DOHH2 (cell line): ENCODE measurements around the gene FBXO31.

Experiments used
- H3F3A ChIP-seq: fragments of 200-600 bp; sonication (generic), shearing (Covaris generic); 2 replicates; pipeline ENCODE4 v1.6.0; 2016; ENCODE audit warnings: antibody characterized with exemption, mild to moderate bottlenecking; ENCODE audit not compliant: control insufficient read depth, insufficient read depth
- H3K27ac ChIP-seq: fragments of 200-600 bp; sonication (generic); 2 replicates; pipeline ENCODE4 v1.5.1; 2014; ENCODE audit warnings: low read depth, mild to moderate bottlenecking, low read length, moderate library complexity
- H3K27me3 ChIP-seq: fragments of 200-600 bp; sonication (generic); 2 replicates; pipeline ENCODE4 v1.6.1; 2014; ENCODE audit warnings: mild to moderate bottlenecking, low read length, mixed read lengths; ENCODE audit not compliant: control insufficient read depth
- H3K36me3 ChIP-seq: fragments of 200-600 bp; sonication (generic); 2 replicates; pipeline ENCODE4 v1.6.1; 2014; ENCODE audit warnings: mild to moderate bottlenecking, low read length, moderate library complexity, mixed read lengths; ENCODE audit not compliant: control insufficient read depth
- H3K4me1 ChIP-seq: fragments of 200-600 bp; sonication (generic); 2 replicates; pipeline ENCODE4 v1.6.1; 2014; ENCODE audit warnings: mild to moderate bottlenecking, low read length, mixed read lengths; ENCODE audit not compliant: control insufficient read depth
- H3K4me2 ChIP-seq: fragments of 200-600 bp; sonication (generic); 2 replicates; pipeline ENCODE4 v1.6.0; 2014; ENCODE audit warnings: mild to moderate bottlenecking, low read length, moderate library complexity
- H3K4me3 ChIP-seq: fragments of 200-600 bp; sonication (generic); 2 replicates; pipeline ENCODE4 v1.5.1; 2014; ENCODE audit warnings: mild to moderate bottlenecking, low read length, mixed read lengths
- H3K79me2 ChIP-seq: fragments of 200-600 bp; sonication (generic); 2 replicates; pipeline ENCODE4 v1.6.1; 2014; ENCODE audit warnings: mild to moderate bottlenecking, low read length, mixed read lengths; ENCODE audit not compliant: control insufficient read depth
- H3K9me2 ChIP-seq: fragments of 200-600 bp; sonication (generic); replicated peaks from 2 replicates; pipeline ENCODE4 v1.6.1; 2014; ENCODE audit warnings: mild to moderate bottlenecking, low read length, mixed read lengths; ENCODE audit not compliant: control insufficient read depth
- H3K9me3 ChIP-seq: fragments of 200-600 bp; sonication (generic); 2 replicates; pipeline ENCODE4 v1.6.1; 2014; ENCODE audit warnings: antibody characterized with exemption, low read length, mixed read lengths; ENCODE audit not compliant: control insufficient read depth, insufficient read depth
- H4K20me1 ChIP-seq: fragments of 200-600 bp; sonication (generic); 2 replicates; pipeline ENCODE4 v1.6.0; 2014; ENCODE audit warnings: low read depth, mild to moderate bottlenecking, antibody characterized with exemption, low read length, moderate library complexity; ENCODE audit not compliant: control insufficient read depth, insufficient read depth
- EZH2phosphoT487 ChIP-seq: fragments of 200-600 bp; sonication (generic); IDR thresholded peaks from 2 replicates; pipeline ENCODE4 v1.6.1; 2017; ENCODE audit warnings: borderline replicate concordance, mild to moderate bottlenecking, antibody characterized with exemption, low read length, moderate library complexity, mixed read lengths
- TF ChIP-seq, protein P1 (sequence below): fragments of 200-600 bp; sonication (generic); IDR thresholded peaks from one replicate; pipeline ENCODE4 v1.5.1; 2014; ENCODE audit warnings: antibody characterized with exemption, mild to moderate bottlenecking, low read depth, low read length; ENCODE audit not compliant: poor library complexity, severe bottlenecking

Gene FBXO31

DNA sequence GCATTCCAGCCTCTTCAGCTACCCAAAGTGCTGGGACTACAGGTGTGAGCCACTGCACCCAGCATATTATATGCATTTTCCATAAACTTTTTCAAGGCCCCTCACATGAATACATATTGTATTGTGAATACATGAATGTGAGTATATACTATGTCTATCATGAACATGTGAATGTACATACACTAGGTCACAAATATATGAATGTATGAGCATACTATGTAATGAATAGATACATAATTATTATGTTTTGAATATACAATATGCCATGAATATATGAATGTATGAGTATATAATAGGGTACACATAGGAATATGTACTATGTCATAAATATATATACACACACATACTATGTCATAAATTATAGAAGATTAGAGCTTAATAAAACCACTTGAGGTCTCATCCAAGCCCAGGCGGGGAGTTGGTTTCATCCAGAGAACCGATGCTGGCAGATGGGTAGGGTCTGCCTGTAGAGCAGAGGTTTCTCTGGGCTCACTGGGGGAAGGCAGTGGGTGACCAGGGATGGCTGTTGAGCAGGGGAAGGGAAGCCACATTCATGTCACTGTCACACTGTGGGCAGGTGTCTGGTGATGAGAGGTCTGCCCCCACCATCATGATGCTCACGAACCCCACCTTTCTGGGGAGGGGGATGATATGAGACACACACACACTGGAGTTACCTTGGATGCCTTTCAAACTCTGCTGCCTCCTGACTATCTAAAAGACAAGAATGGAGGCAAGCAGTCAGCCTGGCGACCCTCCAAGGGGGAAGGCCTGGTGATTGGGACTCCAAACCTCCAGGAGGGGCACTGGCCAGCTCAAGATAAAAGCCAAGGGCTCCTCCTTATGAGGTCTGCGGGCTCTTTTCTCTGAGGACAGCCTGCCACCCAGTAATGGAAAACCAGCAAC, 73.7 kb downstream of the FBXO31 start:
- H3F3A ChIP-seq = no peaks in the 10 kb centered on the region
- no peaks in the 10 kb centered on the region for H4K20me1 ChIP-seq
- no peaks in the 10 kb centered on the region for H3K4me1 ChIP-seq
- no peaks in the 10 kb centered on the region for H3K9me3 ChIP-seq
- no peaks in the 10 kb centered on the region for H3K27me3 ChIP-seq
- H3K9me2 ChIP-seq = no peaks in the 10 kb centered on the region
- H3K36me3 ChIP-seq = no peaks in the 10 kb centered on the region
- H3K27ac ChIP-seq = no peak overlapping the region
- H3K79me2 ChIP-seq = no peaks in the 10 kb centered on the region
- TF ChIP-seq EZH2phosphoT487 = no peak
- TF ChIP-seq, protein P1, sequence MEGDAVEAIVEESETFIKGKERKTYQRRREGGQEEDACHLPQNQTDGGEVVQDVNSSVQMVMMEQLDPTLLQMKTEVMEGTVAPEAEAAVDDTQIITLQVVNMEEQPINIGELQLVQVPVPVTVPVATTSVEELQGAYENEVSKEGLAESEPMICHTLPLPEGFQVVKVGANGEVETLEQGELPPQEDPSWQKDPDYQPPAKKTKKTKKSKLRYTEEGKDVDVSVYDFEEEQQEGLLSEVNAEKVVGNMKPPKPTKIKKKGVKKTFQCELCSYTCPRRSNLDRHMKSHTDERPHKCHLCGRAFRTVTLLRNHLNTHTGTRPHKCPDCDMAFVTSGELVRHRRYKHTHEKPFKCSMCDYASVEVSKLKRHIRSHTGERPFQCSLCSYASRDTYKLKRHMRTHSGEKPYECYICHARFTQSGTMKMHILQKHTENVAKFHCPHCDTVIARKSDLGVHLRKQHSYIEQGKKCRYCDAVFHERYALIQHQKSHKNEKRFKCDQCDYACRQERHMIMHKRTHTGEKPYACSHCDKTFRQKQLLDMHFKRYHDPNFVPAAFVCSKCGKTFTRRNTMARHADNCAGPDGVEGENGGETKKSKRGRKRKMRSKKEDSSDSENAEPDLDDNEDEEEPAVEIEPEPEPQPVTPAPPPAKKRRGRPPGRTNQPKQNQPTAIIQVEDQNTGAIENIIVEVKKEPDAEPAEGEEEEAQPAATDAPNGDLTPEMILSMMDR = no peak
- no peak overlapping the region for H3K4me2 ChIP-seq
- H3K4me3 ChIP-seq = no peak overlapping the region

DNA sequence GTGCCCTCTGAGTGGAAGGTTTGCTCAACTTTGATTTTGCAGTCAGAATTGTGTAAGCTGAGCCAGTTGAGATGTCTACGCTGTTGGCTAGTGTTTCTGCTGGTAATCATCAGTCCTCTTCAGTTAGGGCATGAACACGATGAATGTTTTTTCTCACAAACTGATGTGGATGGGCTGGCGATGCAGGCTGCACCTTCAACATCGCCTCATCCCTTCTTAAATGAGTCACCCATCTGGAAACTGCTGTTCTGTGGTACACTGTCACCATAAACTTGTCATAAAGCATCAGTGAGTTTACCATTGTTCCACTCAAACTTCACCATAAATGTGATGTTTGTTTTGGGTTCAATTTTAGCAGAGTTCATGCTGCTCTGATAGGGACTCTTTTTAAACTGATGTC, 74.8 kb downstream of the FBXO31 start:
- H3F3A ChIP-seq = no peaks in the 10 kb centered on the region
- no peaks in the 10 kb centered on the region for H3K4me1 ChIP-seq
- no peaks in the 10 kb centered on the region for H4K20me1 ChIP-seq
- H3K4me3 ChIP-seq = no peak overlapping the region
- H3K4me2 ChIP-seq = no peak overlapping the region
- no peak overlapping the region for H3K27ac ChIP-seq
- no peaks in the 10 kb centered on the region for H3K9me2 ChIP-seq
- H3K27me3 ChIP-seq = no peaks in the 10 kb centered on the region
- H3K36me3 ChIP-seq = no peaks in the 10 kb centered on the region
- H3K79me2 ChIP-seq = no peaks in the 10 kb centered on the region
- TF ChIP-seq, protein P1 = no peak
- TF ChIP-seq EZH2phosphoT487 = no peak
- H3K9me3 ChIP-seq = no peaks in the 10 kb centered on the region

DNA sequence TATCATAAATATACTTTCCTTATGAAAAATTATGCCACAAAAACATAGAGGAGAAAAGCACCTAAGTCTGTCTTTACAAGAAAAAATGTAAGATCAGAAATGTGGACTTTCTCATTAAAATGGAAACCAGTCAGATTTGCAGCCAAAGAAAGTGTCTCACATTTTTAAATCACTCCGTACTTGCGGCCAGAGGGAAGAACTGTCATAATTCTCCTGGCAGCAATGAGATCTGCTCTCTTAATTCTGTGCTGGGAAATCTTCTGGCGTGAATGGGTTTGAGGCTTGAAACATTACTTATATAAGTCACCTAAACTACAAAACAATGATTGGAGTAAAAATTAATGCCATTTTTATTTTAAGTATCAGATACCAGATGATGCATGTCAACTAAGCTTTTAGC, 77.1 kb downstream of the FBXO31 start:
- H3K4me1 ChIP-seq = 0 out of 2 replicates have a peak, but pooled peaks cover 3% of the 10 kb centered on the region
- H3K4me3 ChIP-seq = no peak overlapping the region
- no peaks in the 10 kb centered on the region for H3K27me3 ChIP-seq
- no peaks in the 10 kb centered on the region; the same call in 1 of the 2 replicates for H3K36me3 ChIP-seq
- H3K4me2 ChIP-seq = no peak overlapping the region
- no peaks in the 10 kb centered on the region for H3F3A ChIP-seq
- no peaks in the 10 kb centered on the region for H3K9me3 ChIP-seq
- TF ChIP-seq, protein P1 = no peak
- TF ChIP-seq EZH2phosphoT487 = no peak
- no peaks in the 10 kb centered on the region for H3K79me2 ChIP-seq
- no peaks in the 10 kb centered on the region for H3K9me2 ChIP-seq
- H4K20me1 ChIP-seq = no peaks in the 10 kb centered on the region
- H3K27ac ChIP-seq = no peak overlapping the region
